NB4 (cell line): ENCODE results near the gene NAB1.

Experiments
- DNase-seq: peaks from one replicate; pipeline ENCODE4 v3.0.0; 2010; ENCODE audit warnings: low read depth
- H3K4me3 ChIP-seq: one replicate; pipeline ENCODE4 v1.5.1; 2011; ENCODE audit warnings: mild to moderate bottlenecking, low read depth, low read length, moderate library complexity
- MYC ChIP-seq: IDR thresholded peaks from 2 replicates; pipeline ENCODE4 v1.6.1; 2011; ENCODE audit warnings: low read depth, low read length
- POLR2A ChIP-seq: IDR thresholded peaks from 2 replicates; pipeline ENCODE4 v1.6.1; 2011; ENCODE audit warnings: mild to moderate bottlenecking; ENCODE audit not compliant: insufficient read length; ENCODE audit errors: extremely low read depth
- TF ChIP-seq, protein P1 (sequence below): IDR thresholded peaks from one replicate; pipeline ENCODE4 v1.5.1; 2012; ENCODE audit warnings: low read depth, low read length
- TF ChIP-seq, protein P2 (sequence below): IDR thresholded peaks from 2 replicates; pipeline ENCODE4 v1.6.1; 2011; ENCODE audit warnings: low read depth, low read length

NAB1 gene

DNA sequence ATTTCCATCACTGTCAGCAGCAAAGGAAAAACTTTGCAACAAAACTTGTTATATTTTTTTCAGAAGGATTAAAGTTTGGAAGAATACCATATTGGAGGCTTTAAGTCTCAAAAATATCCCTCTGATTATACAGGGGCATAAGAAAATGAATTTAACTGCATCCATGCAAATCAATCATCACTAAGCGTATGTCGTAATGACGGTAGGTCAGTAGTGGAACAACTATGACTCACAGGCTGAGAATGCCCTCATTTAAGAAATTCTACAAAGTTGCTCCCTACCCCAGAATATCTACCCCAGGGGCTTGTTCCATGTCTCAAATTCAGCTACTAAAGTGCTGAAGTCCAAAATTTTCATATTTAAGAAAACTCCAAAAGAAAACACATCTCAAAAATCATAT lies 12.5 kb upstream of the NAB1 start:
- DNase-seq = peak; percentile 75
- TF ChIP-seq, protein P1, sequence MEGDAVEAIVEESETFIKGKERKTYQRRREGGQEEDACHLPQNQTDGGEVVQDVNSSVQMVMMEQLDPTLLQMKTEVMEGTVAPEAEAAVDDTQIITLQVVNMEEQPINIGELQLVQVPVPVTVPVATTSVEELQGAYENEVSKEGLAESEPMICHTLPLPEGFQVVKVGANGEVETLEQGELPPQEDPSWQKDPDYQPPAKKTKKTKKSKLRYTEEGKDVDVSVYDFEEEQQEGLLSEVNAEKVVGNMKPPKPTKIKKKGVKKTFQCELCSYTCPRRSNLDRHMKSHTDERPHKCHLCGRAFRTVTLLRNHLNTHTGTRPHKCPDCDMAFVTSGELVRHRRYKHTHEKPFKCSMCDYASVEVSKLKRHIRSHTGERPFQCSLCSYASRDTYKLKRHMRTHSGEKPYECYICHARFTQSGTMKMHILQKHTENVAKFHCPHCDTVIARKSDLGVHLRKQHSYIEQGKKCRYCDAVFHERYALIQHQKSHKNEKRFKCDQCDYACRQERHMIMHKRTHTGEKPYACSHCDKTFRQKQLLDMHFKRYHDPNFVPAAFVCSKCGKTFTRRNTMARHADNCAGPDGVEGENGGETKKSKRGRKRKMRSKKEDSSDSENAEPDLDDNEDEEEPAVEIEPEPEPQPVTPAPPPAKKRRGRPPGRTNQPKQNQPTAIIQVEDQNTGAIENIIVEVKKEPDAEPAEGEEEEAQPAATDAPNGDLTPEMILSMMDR = no peak
- TF ChIP-seq POLR2A (no peak), MYC (no peak)
- TF ChIP-seq, protein P2, sequence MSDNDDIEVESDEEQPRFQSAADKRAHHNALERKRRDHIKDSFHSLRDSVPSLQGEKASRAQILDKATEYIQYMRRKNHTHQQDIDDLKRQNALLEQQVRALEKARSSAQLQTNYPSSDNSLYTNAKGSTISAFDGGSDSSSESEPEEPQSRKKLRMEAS = no peak
- H3K4me3 ChIP-seq = no peak overlapping the region

DNA sequence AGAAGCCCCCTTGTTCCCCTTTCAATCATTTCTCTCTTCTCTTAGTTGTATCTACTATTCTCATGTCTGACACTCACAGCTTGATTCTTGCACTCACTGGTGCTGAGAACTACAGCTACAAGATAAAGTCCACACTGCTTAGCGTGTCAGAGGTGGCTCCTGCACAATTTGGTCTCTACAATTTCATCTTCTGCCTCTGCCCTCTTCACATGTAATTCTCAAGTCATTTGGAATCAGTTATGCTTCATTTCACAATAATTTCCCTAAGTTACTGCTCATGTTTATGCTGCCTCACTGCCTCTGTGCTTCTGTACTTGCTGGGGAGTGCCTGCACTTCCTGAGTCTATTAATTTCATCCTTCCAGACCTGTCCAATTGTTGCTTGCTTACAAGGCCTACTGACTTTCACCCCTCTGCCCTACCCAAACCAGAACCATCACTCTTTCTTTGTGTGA lies 11.6 kb upstream of the NAB1 start:
- TF ChIP-seq POLR2A (no peak), MYC (no peak)
- TF ChIP-seq, protein P2 = no peak
- TF ChIP-seq, protein P1 = no peak
- peak; percentile 25 for DNase-seq
- H3K4me3 ChIP-seq = no peak overlapping the region

DNA sequence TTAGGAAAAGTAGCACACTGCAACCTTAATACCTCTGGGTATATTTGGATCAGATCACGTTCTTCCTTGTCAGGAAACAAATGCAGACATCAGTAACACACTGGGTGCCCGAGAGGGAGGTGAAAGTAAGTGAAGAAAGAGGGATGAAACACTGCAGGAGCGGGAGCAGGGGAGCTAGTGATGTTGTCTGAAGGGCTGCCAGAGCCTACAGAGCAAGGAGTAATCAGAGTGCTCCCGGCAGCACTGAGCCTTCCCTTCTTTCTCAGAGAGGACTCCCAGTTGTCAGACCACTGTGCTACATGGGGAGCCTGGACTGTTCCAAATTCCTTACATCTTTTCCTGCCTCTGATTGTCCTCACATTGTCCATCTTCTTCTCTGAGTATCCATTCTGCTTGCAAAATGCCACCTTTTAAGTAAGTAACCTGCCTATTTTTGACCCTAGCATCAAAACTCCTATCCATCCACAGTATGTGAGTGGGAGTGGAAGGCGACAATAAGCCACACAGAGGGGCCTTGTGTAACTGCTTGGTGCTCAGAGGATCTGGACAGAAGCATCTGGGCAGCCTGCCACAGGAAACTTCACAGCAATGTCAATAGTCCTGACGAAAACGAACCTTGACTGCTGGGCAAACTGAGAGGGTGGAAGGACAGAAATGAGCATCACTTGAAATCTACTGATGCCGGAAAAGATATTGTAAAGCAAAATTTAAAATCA lies 10.8 kb upstream of the NAB1 start:
- TF ChIP-seq, protein P2 = no peak
- TF ChIP-seq POLR2A (no peak), MYC (no peak)
- TF ChIP-seq, protein P1 = no peak
- H3K4me3 ChIP-seq = no peak overlapping the region
- no peak for DNase-seq

DNA sequence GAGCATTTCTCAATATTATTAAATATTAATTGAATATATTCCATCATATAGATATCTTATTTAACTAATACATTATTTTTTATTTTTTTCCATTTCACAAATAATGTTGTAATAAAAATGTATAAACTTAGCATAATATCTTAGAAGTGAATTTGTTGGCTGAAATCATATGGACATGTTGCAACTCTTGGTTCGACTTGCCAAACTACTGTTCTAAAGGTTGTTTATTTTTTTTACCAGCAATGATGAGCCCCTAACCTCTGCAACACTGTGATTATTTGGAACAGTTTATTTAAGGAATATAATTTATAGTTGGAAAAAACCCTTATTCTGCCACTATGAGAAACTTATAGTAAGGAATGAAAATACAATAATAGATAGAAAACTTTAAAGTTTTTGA lies 8.8 kb upstream of the NAB1 start:
- TF ChIP-seq, protein P2 = no peak
- TF ChIP-seq, protein P1 = no peak
- no peak for TF ChIP-seq MYC
- TF ChIP-seq POLR2A = no peak
- no peak for DNase-seq
- H3K4me3 ChIP-seq = no peak overlapping the region

DNA sequence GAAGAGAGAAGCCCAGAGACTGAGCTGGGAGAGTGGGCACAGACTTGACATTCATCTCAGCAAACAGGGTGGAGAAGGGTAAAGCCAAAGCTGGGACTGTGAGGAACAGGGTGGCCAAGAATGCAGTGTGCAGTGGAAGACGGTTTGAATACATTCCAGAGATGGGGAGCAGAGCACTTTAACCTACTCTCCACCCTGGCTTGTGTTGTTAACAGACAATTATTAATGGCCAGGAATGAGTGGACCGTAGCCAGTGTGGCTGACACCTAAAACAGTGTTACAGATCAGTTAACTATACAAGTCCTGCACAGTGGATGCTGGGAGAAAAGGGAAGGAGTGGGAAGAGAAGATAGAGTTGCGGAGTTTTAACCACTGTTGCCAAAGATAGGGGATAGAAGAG lies 7.4 kb upstream of the NAB1 start:
- no peak overlapping the region for H3K4me3 ChIP-seq
- TF ChIP-seq, protein P1 = no peak
- TF ChIP-seq POLR2A (no peak), MYC (no peak)
- TF ChIP-seq, protein P2 = no peak
- DNase-seq = no peak
